ENCODE measurements around the gene OTOP2. TPM values are rescaled to one million over a fixed set of nuclear protein-coding genes. Genes with fewer than 3 reads are reported as not detected.

Gene OTOP2
- total and polyA plus RNA-seq, 9 of the 15 experiments (the other 6 are each of a cell fraction or from before 2014, with no cell fraction given) = 0.04 to 0.36 (median 0.14) TPM; not detected in 1

DNA sequence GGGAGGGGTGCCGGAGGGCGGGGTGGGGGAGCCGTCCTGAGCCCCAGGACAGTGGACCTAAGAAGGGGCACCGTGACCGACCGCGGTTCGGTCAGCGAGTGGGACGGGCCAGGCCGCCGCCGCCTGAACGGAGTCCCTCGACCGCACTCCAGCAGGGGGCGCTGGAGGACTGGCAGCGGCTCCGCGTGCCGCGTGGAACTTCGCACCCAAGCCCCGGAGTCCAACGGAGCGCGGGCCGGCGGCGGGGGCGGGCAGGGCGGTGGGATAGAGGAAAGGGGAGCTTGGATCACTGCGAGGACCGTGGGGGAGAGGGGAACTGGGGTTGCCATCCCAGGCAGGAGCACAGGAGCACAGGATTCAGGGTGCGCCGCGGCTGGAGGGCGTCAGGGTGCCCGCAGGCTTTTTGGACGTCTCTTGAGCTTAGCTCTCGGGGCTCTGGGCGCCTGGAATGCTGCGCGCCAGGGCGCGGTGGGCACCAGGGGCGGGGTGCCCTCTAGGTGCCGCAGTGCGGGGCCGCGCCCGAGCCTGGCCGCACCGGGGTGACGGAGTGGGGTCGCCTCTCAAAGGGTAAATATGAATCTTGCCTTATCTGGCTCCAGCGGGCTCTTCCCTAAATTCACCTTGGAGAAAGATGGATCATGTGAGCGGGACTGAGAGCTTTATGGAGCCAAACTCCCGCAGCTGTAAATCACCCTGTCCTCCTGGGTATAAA, 379 bp upstream of the OTOP2 start (continued):
- TF ChIP-seq, protein P1, sequence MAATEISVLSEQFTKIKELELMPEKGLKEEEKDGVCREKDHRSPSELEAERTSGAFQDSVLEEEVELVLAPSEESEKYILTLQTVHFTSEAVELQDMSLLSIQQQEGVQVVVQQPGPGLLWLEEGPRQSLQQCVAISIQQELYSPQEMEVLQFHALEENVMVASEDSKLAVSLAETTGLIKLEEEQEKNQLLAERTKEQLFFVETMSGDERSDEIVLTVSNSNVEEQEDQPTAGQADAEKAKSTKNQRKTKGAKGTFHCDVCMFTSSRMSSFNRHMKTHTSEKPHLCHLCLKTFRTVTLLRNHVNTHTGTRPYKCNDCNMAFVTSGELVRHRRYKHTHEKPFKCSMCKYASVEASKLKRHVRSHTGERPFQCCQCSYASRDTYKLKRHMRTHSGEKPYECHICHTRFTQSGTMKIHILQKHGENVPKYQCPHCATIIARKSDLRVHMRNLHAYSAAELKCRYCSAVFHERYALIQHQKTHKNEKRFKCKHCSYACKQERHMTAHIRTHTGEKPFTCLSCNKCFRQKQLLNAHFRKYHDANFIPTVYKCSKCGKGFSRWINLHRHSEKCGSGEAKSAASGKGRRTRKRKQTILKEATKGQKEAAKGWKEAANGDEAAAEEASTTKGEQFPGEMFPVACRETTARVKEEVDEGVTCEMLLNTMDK (IDR thresholded peaks at IDR 0.05; ENCODE audit: borderline replicate concordance, insufficient read depth, low read depth, low read length, poor library complexity, severe bottlenecking) = peak; percentile 80
- TF ChIP-seq SMAD2 (IDR thresholded peaks at IDR 0.05; ENCODE audit: low read depth, low read length) = no peak
- TF ChIP-seq HLTF (IDR thresholded peaks at IDR 0.05) = no peak
- no peak for TF ChIP-seq SUPT5H (IDR thresholded peaks at IDR 0.05)
- peak; percentile 5 for TF ChIP-seq PCBP1 (IDR thresholded peaks at IDR 0.05; ENCODE audit: low read depth, low read length, poor library complexity, severe bottlenecking)
- TF ChIP-seq ZFX (CRISPR knock-in tag; IDR thresholded peaks at IDR 0.05) = peak; percentile 73
- no peak for TF ChIP-seq MIER1 (IDR thresholded peaks at IDR 0.05; ENCODE audit: low read depth)
- TF ChIP-seq SRSF7 (optimal IDR thresholded peaks at IDR 0.05; ENCODE audit: low read depth, low read length) = no peak
- TF ChIP-seq HNRNPLL (IDR thresholded peaks at IDR 0.05; ENCODE audit: low read depth, low read length, poor library complexity, severe bottlenecking) = no peak
- no peak for TF ChIP-seq NCOR1 (IDR thresholded peaks at IDR 0.05)
- TF ChIP-seq ZNF121 (CRISPR knock-in tag; conservative IDR thresholded peaks at IDR 0.05) = 0 out of 2 replicates have a peak, but pooled peaks have one; percentile 1
- TF ChIP-seq RNF2 (IDR thresholded peaks at IDR 0.05) = 0 out of 2 replicates have a peak, but pooled peaks have one; percentile 48
- TF ChIP-seq, protein P2, sequence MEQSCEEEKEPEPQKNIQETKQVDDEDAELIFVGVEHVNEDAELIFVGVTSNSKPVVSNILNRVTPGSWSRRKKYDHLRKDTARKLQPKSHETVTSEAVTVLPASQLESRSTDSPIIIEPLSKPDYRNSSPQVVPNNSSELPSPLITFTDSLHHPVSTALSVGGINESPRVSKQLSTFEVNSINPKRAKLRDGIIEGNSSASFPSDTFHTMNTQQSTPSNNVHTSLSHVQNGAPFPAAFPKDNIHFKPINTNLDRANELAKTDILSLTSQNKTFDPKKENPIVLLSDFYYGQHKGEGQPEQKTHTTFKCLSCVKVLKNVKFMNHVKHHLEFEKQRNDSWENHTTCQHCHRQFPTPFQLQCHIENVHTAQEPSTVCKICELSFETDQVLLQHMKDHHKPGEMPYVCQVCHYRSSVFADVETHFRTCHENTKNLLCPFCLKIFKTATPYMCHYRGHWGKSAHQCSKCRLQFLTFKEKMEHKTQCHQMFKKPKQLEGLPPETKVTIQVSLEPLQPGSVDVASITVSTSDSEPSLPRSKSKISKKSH (CRISPR knock-in tag; IDR thresholded peaks at IDR 0.05) = no peak
- TF ChIP-seq ZNF253 (CRISPR knock-in tag; conservative IDR thresholded peaks at IDR 0.05) = no peak
- no peak for TF ChIP-seq ZNF184 (CRISPR knock-in tag; IDR thresholded peaks at IDR 0.05)
- no peak for TF ChIP-seq CTBP1 (IDR thresholded peaks at IDR 0.05; ENCODE audit: borderline replicate concordance)
- TF ChIP-seq ZNF384 (IDR thresholded peaks at IDR 0.05; ENCODE audit: low read depth, low read length) = no peak
- TF ChIP-seq ZKSCAN8 (CRISPR knock-in tag; IDR thresholded peaks at IDR 0.05) = no peak
- no peak for TF ChIP-seq NFXL1 (CRISPR knock-in tag; IDR thresholded peaks at IDR 0.05)
- TF ChIP-seq MEIS2 (IDR thresholded peaks at IDR 0.05; ENCODE audit: partially characterized antibody) = peak; percentile 77
- TF ChIP-seq OTX1 (CRISPR knock-in tag; IDR thresholded peaks at IDR 0.05) = no peak
- no peak; the same call in 1 of the 2 replicates for TF ChIP-seq NR3C1 (CRISPR knock-in tag; IDR thresholded peaks at IDR 0.05)
- no peak for TF ChIP-seq NCOA6 (IDR thresholded peaks at IDR 0.05)
- TF ChIP-seq PTTG1 (tag; IDR thresholded peaks at IDR 0.05; ENCODE audit: low read depth) = no peak
- TF ChIP-seq, protein P3, sequence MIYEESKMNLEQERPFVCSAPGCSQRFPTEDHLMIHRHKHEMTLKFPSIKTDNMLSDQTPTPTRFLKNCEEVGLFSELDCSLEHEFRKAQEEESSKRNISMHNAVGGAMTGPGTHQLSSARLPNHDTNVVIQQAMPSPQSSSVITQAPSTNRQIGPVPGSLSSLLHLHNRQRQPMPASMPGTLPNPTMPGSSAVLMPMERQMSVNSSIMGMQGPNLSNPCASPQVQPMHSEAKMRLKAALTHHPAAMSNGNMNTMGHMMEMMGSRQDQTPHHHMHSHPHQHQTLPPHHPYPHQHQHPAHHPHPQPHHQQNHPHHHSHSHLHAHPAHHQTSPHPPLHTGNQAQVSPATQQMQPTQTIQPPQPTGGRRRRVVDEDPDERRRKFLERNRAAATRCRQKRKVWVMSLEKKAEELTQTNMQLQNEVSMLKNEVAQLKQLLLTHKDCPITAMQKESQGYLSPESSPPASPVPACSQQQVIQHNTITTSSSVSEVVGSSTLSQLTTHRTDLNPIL (CRISPR knock-in tag; IDR thresholded peaks at IDR 0.05) = no peak
